Measurements from ENCODE around the gene ATXN1. TPM values are rescaled to one million over a fixed set of nuclear protein-coding genes. Genes with fewer than 3 reads are reported as not detected.

ATXN1 gene
- total and polyA plus RNA-seq, 2 of the 8 experiments (the other 6 are each of a cell fraction or from before 2014, with no cell fraction given): 1.6 to 4.0 TPM

- no peak overlapping the region for H3K4me2 ChIP-seq (ENCODE audit: insufficient read depth in 1 of 2, low read depth in 2 of 2, low read length in 2 of 2)
- no peaks in the 10 kb centered on the region for H4K20me1 ChIP-seq (replicated peaks in 1 of 2; ENCODE audit: control insufficient read depth in 1 of 2, insufficient read depth in 2 of 2, low read length in 2 of 2)
- H2BK15ac ChIP-seq (ENCODE audit: low read length): no peak overlapping the region
- H3K18ac ChIP-seq (ENCODE audit: extremely low read depth, low read length): no peak overlapping the region
- no peaks in the 10 kb centered on the region for H3K36me3 ChIP-seq (ENCODE audit: control insufficient read depth in 2 of 4, insufficient read depth in 4 of 4, low read length in 3 of 4)
- ChIA-PET POLR2A (ENCODE audit: partially characterized antibody) (interaction anchor here (1.3 to 1.7 kb wide), 2 partner anchors 10 to 11 kb away, joined by 3 to 4 read pairs; no protein-coding TSS in a partner anchor), CTCF (ENCODE audit: partially characterized antibody) (interaction anchor here (0.9 to 1.4 kb wide), 3 partner anchors 38 to 392 kb away, joined by 3 read pairs; no protein-coding TSS in a partner anchor)
- no peak overlapping the region for H4K91ac ChIP-seq (replicated peaks; ENCODE audit: insufficient read length, low read length)
- DNase-seq (ENCODE audit: low read depth in 1 of 2, low spot score in 2 of 2): peak in 1 of 2 experiments; percentile 47
- H3K27me3 ChIP-seq (replicated peaks in 1 of 4; ENCODE audit: control insufficient read depth in 3 of 4, extremely low read depth in 1 of 4, insufficient read depth in 3 of 4, low read length in 3 of 4): no peaks in the 10 kb centered on the region
- no peak overlapping the region for H2BK120ac ChIP-seq (replicated peaks; ENCODE audit: low read depth, low read length)
- H3K4me3 ChIP-seq (ENCODE audit: extremely low read depth in 1 of 4, insufficient read depth in 2 of 4, low read depth in 3 of 4, low read length in 4 of 4): no peak overlapping the region
- no peaks in the 10 kb centered on the region for H3K79me2 ChIP-seq (ENCODE audit: control insufficient read depth in 1 of 2, insufficient read depth in 2 of 2, low read length in 2 of 2)
- H4K8ac ChIP-seq (ENCODE audit: extremely low read depth, insufficient read depth, low read length): no peak overlapping the region
- H3K79me1 ChIP-seq (ENCODE audit: low read depth, low read length): no peaks in the 10 kb centered on the region
- no peak overlapping the region for H3K27ac ChIP-seq (ENCODE audit: low read depth, low read length)
- no peak overlapping the region for H2AK5ac ChIP-seq (ENCODE audit: low read depth, low read length)
- no peak overlapping the region for H2AFZ ChIP-seq (ENCODE audit: low read length)
- whole genome bisulfite sequencing, 2 experiments (ENCODE audit: extremely low coverage in 1 of 2, insufficient coverage in 1 of 2, insufficient read length in 1 of 2, insufficient replicate concordance in 2 of 2, low coverage in 1 of 2, low lambda C conversion rate in 2 of 2, missing lambda C conversion rate in 1 of 2): 36% methylated on average over 3 of the region's 3 CpGs; no CpG with 5 or more reads in 1 of the 2 experiments
- no peak overlapping the region for H2BK12ac ChIP-seq (ENCODE audit: low read depth, low read length)
- H3K23ac ChIP-seq (ENCODE audit: insufficient read length): no peak overlapping the region
- no peak overlapping the region for H3K9ac ChIP-seq (replicated peaks in 1 of 4; ENCODE audit: extremely low read depth in 1 of 4, low read depth in 3 of 4, low read length in 3 of 4)
- H2BK5ac ChIP-seq (ENCODE audit: low read depth, low read length): no peak overlapping the region
- H3K56ac ChIP-seq (replicated peaks; ENCODE audit: insufficient read length, low read depth, low read length): no peak overlapping the region
- H3K14ac ChIP-seq (ENCODE audit: insufficient read length): no peak overlapping the region
- H3K4me1 ChIP-seq (replicated peaks in 1 of 4; ENCODE audit: control insufficient read depth in 3 of 4, insufficient read depth in 4 of 4, low read length in 3 of 4): peaks cover 0 to 4% (median 0%) of the 10 kb centered on the region in 4 experiments; a peak in 2 of 7 replicates
- no peaks in the 10 kb centered on the region for H3K23me2 ChIP-seq (ENCODE audit: low read depth, low read length)
- no peak overlapping the region for H2BK20ac ChIP-seq (ENCODE audit: low read length)
- H3K4ac ChIP-seq (replicated peaks; ENCODE audit: insufficient read length, low read depth, low read length): no peak overlapping the region
- H4K5ac ChIP-seq (ENCODE audit: insufficient read length, low read depth, low read length): no peak overlapping the region
- FAIRE-seq: no peak
- H3K9me3 ChIP-seq (ENCODE audit: insufficient read depth in 2 of 2, low read depth in 1 of 2, low read length in 1 of 2): no peaks in the 10 kb centered on the region
- TF ChIP-seq HDAC2 (IDR thresholded peaks at IDR 0.05; ENCODE audit: borderline replicate concordance in 1 of 2, low read depth in 2 of 2, low read length in 2 of 2): no peak
- peak; percentile 55; the same call in 1 of the 2 replicates for TF ChIP-seq JUND (IDR thresholded peaks at IDR 0.05; ENCODE audit: low read length)
Observed at GRCh38 chr6:16723826-16724225, 37.4 kb downstream of the ATXN1 start.
